Body of pancreas (tissue), 4 donors: ENCODE data around the gene AFF3.

ENCODE experiments used
- POLR2A ChIP-seq, 3 donors: fragments of 450-650 bp; IDR thresholded peaks; one replicate each; pipeline ENCODE4 v1.6.1; 2016; ENCODE audit warnings: antibody characterized with exemption in 3 of 3, mild to moderate bottlenecking in 2 of 3
- TF ChIP-seq, protein P1 (sequence below), 7 experiments: fragments of 450-650 bp in 4 of 7; fragments of 200-600 bp in 3 of 7; sonication (generic) in 3 of 7; IDR thresholded peaks; one replicate each; pipeline ENCODE4 v1.5.1; 2016 to 2019; ENCODE audit warnings: antibody characterized with exemption in 7 of 7

- TF ChIP-seq, protein P1, sequence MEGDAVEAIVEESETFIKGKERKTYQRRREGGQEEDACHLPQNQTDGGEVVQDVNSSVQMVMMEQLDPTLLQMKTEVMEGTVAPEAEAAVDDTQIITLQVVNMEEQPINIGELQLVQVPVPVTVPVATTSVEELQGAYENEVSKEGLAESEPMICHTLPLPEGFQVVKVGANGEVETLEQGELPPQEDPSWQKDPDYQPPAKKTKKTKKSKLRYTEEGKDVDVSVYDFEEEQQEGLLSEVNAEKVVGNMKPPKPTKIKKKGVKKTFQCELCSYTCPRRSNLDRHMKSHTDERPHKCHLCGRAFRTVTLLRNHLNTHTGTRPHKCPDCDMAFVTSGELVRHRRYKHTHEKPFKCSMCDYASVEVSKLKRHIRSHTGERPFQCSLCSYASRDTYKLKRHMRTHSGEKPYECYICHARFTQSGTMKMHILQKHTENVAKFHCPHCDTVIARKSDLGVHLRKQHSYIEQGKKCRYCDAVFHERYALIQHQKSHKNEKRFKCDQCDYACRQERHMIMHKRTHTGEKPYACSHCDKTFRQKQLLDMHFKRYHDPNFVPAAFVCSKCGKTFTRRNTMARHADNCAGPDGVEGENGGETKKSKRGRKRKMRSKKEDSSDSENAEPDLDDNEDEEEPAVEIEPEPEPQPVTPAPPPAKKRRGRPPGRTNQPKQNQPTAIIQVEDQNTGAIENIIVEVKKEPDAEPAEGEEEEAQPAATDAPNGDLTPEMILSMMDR (IDR thresholded peaks at IDR 0.05), result no peak
- no peak for TF ChIP-seq POLR2A (IDR thresholded peaks at IDR 0.05)
These were observed 285.0 kb downstream of the AFF3 start for GRCh38 chr2:99857372-99857771.
